ENCODE results near the gene LIPC.

LIPC gene

GRCh38 chr15:58392141-58392540 lies 39.6 kb upstream of the LIPC start:
- no peaks in the 10 kb centered on the region for H3K4me1 ChIP-seq (ENCODE audit: control insufficient read depth, insufficient read depth, low read length, poor library complexity, severe bottlenecking)
- no peak for DNase-seq
- H3K36me3 ChIP-seq (ENCODE audit: control insufficient read depth, insufficient read depth, low read length), result no peaks in the 10 kb centered on the region
- H3K27me3 ChIP-seq (replicated peaks; ENCODE audit: control insufficient read depth, insufficient read depth, low read length, poor library complexity, severe bottlenecking), result no peaks in the 10 kb centered on the region
- no peak overlapping the region for H3K4me3 ChIP-seq (ENCODE audit: insufficient read depth, low read depth, low read length, poor library complexity, severe bottlenecking)
- H3K27ac ChIP-seq (ENCODE audit: insufficient read depth, low read length, poor library complexity, severe bottlenecking), result no peak overlapping the region
- H3K9me3 ChIP-seq (ENCODE audit: control insufficient read depth, low read length), result no peaks in the 10 kb centered on the region

- Histone ChIP-seq H3K27ac (ENCODE audit: insufficient read depth, low read length, poor library complexity, severe bottlenecking) (no peak overlapping the region), H3K9me3 (ENCODE audit: control insufficient read depth, low read length) (no peaks in the 10 kb centered on the region), H3K4me3 (ENCODE audit: insufficient read depth, low read depth, low read length, poor library complexity, severe bottlenecking) (no peak overlapping the region), H3K27me3 (replicated peaks; ENCODE audit: control insufficient read depth, insufficient read depth, low read length, poor library complexity, severe bottlenecking) (no peaks in the 10 kb centered on the region), H3K36me3 (ENCODE audit: control insufficient read depth, insufficient read depth, low read length) (no peaks in the 10 kb centered on the region), H3K4me1 (ENCODE audit: control insufficient read depth, insufficient read depth, low read length, poor library complexity, severe bottlenecking) (no peaks in the 10 kb centered on the region)
- no peak for DNase-seq
Observed at GRCh38 chr15:58392611-58393161, 39.1 kb upstream of the LIPC start.

DNA sequence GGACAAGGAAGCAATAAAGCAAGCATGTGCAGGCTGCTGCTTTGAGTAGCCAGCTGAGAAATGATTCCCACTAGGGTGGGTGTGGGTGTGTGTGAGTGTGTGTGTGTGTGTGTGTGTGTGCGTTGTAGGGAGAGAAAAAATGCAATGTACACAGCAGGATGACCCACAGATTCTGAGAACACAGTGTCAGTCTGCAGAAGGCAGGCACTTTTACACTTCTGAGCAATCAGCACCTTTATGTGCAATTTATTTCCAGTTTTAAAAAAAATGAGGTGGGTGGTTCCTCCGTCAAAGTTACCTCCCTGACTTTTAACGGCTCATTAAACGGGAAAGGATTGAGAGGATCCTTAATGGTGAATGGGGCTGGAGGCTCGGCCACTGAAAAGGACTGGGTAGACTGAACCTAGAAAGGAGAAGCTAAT lies 38.5 kb upstream of the LIPC start:
- Histone ChIP-seq H3K4me3 (ENCODE audit: insufficient read depth, low read depth, low read length, poor library complexity, severe bottlenecking) (no peak overlapping the region), H3K27ac (ENCODE audit: insufficient read depth, low read length, poor library complexity, severe bottlenecking) (no peak overlapping the region), H3K4me1 (ENCODE audit: control insufficient read depth, insufficient read depth, low read length, poor library complexity, severe bottlenecking) (no peaks in the 10 kb centered on the region), H3K36me3 (ENCODE audit: control insufficient read depth, insufficient read depth, low read length) (no peaks in the 10 kb centered on the region), H3K27me3 (replicated peaks; ENCODE audit: control insufficient read depth, insufficient read depth, low read length, poor library complexity, severe bottlenecking) (no peaks in the 10 kb centered on the region), H3K9me3 (ENCODE audit: control insufficient read depth, low read length) (no peaks in the 10 kb centered on the region)
- DNase-seq, result no peak

DNA sequence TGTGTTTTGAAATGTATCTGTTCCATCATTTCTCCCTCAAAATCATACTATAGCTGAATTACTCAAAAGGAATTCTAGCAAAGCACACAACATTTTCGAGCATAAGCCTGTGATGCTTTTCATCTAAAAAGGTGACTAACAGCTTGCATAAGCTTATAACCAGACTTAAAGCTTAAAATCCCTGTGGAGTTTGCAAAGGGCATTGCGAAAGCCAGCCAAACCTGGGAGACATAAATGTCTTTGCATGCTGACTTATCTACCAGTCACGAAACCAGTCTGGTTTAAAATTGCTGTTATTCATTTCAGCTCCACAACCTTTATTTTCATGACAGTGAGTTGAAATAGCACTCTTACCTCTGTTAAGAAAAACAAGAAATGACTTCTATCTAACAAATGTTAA lies 35.6 kb upstream of the LIPC start:
- DNase-seq, result no peak
- Histone ChIP-seq H3K27ac (ENCODE audit: insufficient read depth, low read length, poor library complexity, severe bottlenecking) (no peak overlapping the region), H3K4me1 (ENCODE audit: control insufficient read depth, insufficient read depth, low read length, poor library complexity, severe bottlenecking) (no peaks in the 10 kb centered on the region)

DNA sequence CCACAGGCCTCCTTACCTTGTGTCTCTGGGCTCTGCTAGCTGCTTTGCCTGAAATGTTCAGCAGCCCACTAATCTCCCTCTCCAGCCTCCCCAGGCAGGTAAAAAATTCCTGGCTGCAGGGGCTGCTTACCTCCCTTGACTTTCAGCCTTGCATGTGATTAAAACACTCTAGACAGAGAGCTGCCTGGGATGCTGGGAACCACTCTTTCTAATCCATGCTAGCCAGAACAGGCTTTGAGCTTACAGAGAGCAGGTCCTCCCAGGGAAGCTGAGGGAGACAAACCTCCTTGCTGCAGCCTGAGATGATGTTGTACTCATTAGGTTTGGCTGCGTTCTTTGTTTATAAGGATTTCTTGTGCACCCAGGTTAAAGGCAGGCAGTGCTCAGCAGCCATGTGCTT lies 33.7 kb upstream of the LIPC start:
- no peaks in the 10 kb centered on the region for H3K4me1 ChIP-seq (ENCODE audit: control insufficient read depth, insufficient read depth, low read length, poor library complexity, severe bottlenecking)
- no peaks in the 10 kb centered on the region for H3K27me3 ChIP-seq (replicated peaks; ENCODE audit: control insufficient read depth, insufficient read depth, low read length, poor library complexity, severe bottlenecking)
- no peak overlapping the region for H3K4me3 ChIP-seq (ENCODE audit: insufficient read depth, low read depth, low read length, poor library complexity, severe bottlenecking)
- no peaks in the 10 kb centered on the region for H3K9me3 ChIP-seq (ENCODE audit: control insufficient read depth, low read length)
- H3K27ac ChIP-seq (ENCODE audit: insufficient read depth, low read length, poor library complexity, severe bottlenecking), result no peak overlapping the region
- no peaks in the 10 kb centered on the region for H3K36me3 ChIP-seq (ENCODE audit: control insufficient read depth, insufficient read depth, low read length)
- no peak for DNase-seq

More for the DNA sequence above, 35.6 kb upstream of the LIPC start:
- Histone ChIP-seq H3K4me3 (ENCODE audit: insufficient read depth, low read depth, low read length, poor library complexity, severe bottlenecking) (no peak overlapping the region), H3K27me3 (replicated peaks; ENCODE audit: control insufficient read depth, insufficient read depth, low read length, poor library complexity, severe bottlenecking) (no peaks in the 10 kb centered on the region), H3K9me3 (ENCODE audit: control insufficient read depth, low read length) (no peaks in the 10 kb centered on the region), H3K36me3 (ENCODE audit: control insufficient read depth, insufficient read depth, low read length) (no peaks in the 10 kb centered on the region)

GRCh38 chr15:58398643-58399042 lies 33.1 kb upstream of the LIPC start:
- Histone ChIP-seq H3K27ac (ENCODE audit: insufficient read depth, low read length, poor library complexity, severe bottlenecking) (no peak overlapping the region), H3K4me3 (ENCODE audit: insufficient read depth, low read depth, low read length, poor library complexity, severe bottlenecking) (no peak overlapping the region), H3K9me3 (ENCODE audit: control insufficient read depth, low read length) (no peaks in the 10 kb centered on the region), H3K36me3 (ENCODE audit: control insufficient read depth, insufficient read depth, low read length) (no peaks in the 10 kb centered on the region), H3K4me1 (ENCODE audit: control insufficient read depth, insufficient read depth, low read length, poor library complexity, severe bottlenecking) (no peaks in the 10 kb centered on the region), H3K27me3 (replicated peaks; ENCODE audit: control insufficient read depth, insufficient read depth, low read length, poor library complexity, severe bottlenecking) (no peaks in the 10 kb centered on the region)
- DNase-seq, result no peak

- H3K36me3 ChIP-seq (ENCODE audit: control insufficient read depth, insufficient read depth, low read length), result no peaks in the 10 kb centered on the region
- H3K27me3 ChIP-seq (replicated peaks; ENCODE audit: control insufficient read depth, insufficient read depth, low read length, poor library complexity, severe bottlenecking), result no peaks in the 10 kb centered on the region
- no peak overlapping the region for H3K4me3 ChIP-seq (ENCODE audit: insufficient read depth, low read depth, low read length, poor library complexity, severe bottlenecking)
- no peaks in the 10 kb centered on the region for H3K4me1 ChIP-seq (ENCODE audit: control insufficient read depth, insufficient read depth, low read length, poor library complexity, severe bottlenecking)
- H3K9me3 ChIP-seq (ENCODE audit: control insufficient read depth, low read length), result no peaks in the 10 kb centered on the region
- no peak for DNase-seq
- H3K27ac ChIP-seq (ENCODE audit: insufficient read depth, low read length, poor library complexity, severe bottlenecking), result no peak overlapping the region
Observed at GRCh38 chr15:58399739-58400138, 32.1 kb upstream of the LIPC start.

- no peak for DNase-seq
- no peak overlapping the region for H3K27ac ChIP-seq (ENCODE audit: insufficient read depth, low read length, poor library complexity, severe bottlenecking)
- no peaks in the 10 kb centered on the region for H3K9me3 ChIP-seq (ENCODE audit: control insufficient read depth, low read length)
- no peaks in the 10 kb centered on the region for H3K4me1 ChIP-seq (ENCODE audit: control insufficient read depth, insufficient read depth, low read length, poor library complexity, severe bottlenecking)
- no peaks in the 10 kb centered on the region for H3K27me3 ChIP-seq (replicated peaks; ENCODE audit: control insufficient read depth, insufficient read depth, low read length, poor library complexity, severe bottlenecking)
- H3K36me3 ChIP-seq (ENCODE audit: control insufficient read depth, insufficient read depth, low read length), result no peaks in the 10 kb centered on the region
- no peak overlapping the region for H3K4me3 ChIP-seq (ENCODE audit: insufficient read depth, low read depth, low read length, poor library complexity, severe bottlenecking)
Observed at GRCh38 chr15:58401276-58401675, 30.5 kb upstream of the LIPC start.

GRCh38 chr15:58401991-58402649 lies 29.7 kb upstream of the LIPC start:
- no peak for DNase-seq
- Histone ChIP-seq H3K4me1 (ENCODE audit: control insufficient read depth, insufficient read depth, low read length, poor library complexity, severe bottlenecking) (no peaks in the 10 kb centered on the region), H3K9me3 (ENCODE audit: control insufficient read depth, low read length) (no peaks in the 10 kb centered on the region), H3K27me3 (replicated peaks; ENCODE audit: control insufficient read depth, insufficient read depth, low read length, poor library complexity, severe bottlenecking) (no peaks in the 10 kb centered on the region), H3K4me3 (ENCODE audit: insufficient read depth, low read depth, low read length, poor library complexity, severe bottlenecking) (no peak overlapping the region), H3K27ac (ENCODE audit: insufficient read depth, low read length, poor library complexity, severe bottlenecking) (no peak overlapping the region), H3K36me3 (ENCODE audit: control insufficient read depth, insufficient read depth, low read length) (no peaks in the 10 kb centered on the region)

- Histone ChIP-seq H3K27ac (ENCODE audit: insufficient read depth, low read length, poor library complexity, severe bottlenecking) (no peak overlapping the region), H3K36me3 (ENCODE audit: control insufficient read depth, insufficient read depth, low read length) (no peaks in the 10 kb centered on the region), H3K27me3 (replicated peaks; ENCODE audit: control insufficient read depth, insufficient read depth, low read length, poor library complexity, severe bottlenecking) (no peaks in the 10 kb centered on the region), H3K4me1 (ENCODE audit: control insufficient read depth, insufficient read depth, low read length, poor library complexity, severe bottlenecking) (no peaks in the 10 kb centered on the region), H3K9me3 (ENCODE audit: control insufficient read depth, low read length) (no peaks in the 10 kb centered on the region), H3K4me3 (ENCODE audit: insufficient read depth, low read depth, low read length, poor library complexity, severe bottlenecking) (no peak overlapping the region)
- no peak for DNase-seq
Observed at GRCh38 chr15:58403581-58403980, 28.2 kb upstream of the LIPC start.

All from effector memory CD4-positive, alpha-beta T cell (primary cell).